Ramos (cell line): ENCODE measurements around the gene CNTF.

ENCODE experiments used
- in situ Hi-C: fragments of 300-500 bp; cut with MboI; formaldehyde crosslinking; loops from one replicate; pipeline ENCODE4 v1.14.3; 2022; ENCODE audit warnings: low sequenced_read_pairs; ENCODE audit not compliant: unreplicated experiment

CNTF gene

DNA sequence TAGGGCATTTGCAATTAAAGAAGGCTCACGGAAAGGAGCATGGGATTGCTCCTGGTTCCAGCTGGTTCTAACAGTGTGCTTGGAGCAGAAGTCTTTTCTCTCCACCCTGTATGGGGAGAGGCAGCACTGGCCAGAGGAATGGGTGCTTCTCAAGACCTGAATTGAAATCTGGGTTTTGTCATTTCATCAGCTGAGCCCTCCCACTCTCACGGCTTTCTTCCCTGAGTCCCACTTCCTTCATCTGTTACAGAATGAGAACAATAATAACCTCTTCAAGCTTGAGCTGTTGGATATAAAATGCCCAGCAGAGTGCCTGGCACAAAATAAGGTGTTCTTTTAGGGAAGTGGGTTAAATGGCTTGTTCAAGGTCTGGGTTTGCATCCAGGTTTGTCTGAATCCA lies 17.2 kb downstream of the CNTF start:
- in situ Hi-C loops: loop anchor here (10.0 kb wide), 1 partner anchor 55 kb away; no protein-coding TSS in a partner anchor

DNA sequence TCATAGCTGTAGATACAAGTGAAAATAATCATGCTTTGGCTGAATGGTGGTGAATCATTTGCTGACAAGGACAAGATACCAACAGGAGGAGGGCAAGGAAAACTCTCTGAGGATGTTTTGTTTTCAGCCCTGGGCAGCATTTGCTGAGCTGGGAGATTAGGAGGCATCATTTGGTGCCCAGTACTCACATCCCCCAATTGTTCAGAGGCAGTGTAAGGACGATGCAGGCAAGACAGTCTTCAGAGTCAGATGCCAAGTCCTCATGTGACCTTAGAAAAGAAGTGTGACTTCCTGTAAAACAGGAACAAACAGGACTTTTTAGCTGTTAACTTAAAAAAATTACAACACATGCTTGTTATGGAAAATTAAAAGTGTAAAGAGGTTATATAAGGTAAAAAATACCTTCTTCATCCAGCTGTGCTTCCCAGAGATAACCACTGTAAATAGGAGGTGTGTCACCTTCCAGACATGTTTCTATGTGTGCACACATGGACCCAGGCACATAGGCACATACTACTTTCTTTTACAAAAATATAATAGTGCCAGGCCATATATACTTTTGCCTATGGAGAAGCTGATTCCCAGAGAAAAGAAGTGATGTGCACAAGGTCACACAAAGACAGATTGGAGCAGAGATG lies 18.0 kb downstream of the CNTF start:
- in situ Hi-C loops: no loop called here

DNA sequence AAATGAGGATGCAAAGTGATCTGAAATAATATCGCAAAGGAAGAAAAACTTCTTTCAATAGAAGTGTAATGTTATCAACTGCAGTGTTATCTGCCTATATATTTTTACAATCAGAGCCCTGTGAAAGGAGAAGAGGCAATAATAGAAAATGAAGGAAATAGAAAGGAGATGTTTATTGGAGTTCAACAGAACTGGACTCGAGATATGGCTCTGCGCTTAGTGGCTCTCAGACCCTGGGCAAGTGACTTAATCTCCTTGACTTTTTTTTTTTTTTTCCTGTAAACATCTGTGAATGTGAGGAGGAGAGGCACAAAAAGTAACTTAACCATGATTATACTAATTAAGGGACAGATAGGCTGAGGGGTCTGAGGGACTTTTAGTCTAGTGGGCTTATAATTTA lies 18.9 kb downstream of the CNTF start:
- in situ Hi-C loops: no loop called here

DNA sequence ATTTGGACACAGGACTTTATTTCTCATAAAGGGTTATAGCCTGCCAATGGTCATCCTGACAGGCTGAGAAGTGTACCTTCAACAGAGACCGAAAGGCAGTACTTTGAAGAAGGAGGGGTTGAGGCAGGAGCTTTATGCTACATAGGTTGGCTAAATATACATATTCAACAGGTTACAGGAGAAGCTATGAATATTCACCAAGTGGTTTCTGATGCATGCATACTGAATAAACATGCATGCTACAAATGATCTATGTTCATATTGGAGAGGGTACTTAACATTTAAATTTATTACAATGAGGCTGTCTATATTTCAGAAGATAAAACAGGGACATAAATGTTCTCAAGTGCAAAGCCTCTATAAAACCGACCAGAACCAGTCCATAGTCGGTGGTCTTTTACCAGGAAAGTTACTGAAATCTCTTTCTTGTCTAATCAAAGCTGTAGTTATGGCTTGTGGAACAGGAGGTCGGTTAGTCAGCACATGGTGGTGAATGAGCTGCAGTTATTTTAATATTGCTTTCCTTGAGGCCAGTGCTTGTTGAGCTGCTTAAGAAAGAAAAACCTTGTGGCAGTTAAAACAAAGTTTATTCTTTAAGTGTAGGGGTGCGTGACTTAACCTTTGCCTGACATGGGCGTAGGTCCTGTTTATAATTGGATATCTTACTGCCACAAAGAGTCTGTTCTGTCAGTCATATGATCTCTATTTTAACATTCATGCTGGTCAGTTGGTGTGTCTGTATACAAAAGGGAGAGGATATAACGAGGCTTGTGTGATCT lies 19.5 kb downstream of the CNTF start:
- in situ Hi-C loops: no loop called here

DNA sequence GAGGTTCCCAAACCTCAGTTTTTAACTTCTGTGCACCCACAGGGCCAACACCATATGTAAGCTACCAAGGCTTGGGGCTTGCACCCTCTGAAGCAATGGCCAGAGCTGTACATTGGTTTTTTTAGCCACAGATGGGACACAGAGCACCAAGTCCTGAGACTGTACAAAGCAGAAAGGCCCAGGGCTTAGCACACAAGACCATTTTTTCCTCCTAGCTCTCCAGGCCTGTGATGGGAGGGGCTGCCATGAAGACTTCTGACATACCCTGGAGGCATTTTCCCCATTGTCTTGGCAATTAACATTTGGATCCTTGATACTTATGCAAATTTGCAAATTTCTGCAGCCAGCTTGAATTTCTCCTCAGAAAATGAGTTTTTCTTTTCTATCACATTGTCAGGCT lies 23.4 kb downstream of the CNTF start:
- in situ Hi-C loops: no loop called here

DNA sequence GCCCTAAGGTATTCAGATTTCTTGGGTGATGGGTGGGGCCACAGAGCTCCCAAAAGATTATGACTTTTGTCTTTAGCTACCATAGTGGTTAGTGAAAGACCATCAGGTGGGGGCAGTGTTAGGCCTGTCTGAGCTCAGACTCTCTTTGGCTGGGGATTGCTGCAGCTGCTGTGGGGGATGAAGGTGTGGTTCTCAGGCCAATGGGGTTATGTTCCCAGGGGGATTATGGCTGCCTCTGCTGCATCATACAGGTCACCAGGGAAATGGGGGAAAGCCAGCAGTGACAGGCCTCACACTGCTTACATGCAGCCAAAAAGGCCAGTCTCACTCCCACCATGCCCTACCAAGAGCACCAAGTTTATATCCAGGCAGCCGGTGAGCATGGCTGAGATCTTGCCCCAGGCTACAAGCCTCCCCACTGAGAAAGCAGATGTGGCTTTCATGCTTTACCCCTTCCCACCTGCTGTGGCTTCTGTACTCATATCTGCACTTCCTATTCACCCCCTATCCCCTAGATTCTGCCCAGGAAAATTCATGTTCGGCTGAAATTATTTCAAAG lies 24.8 kb downstream of the CNTF start:
- in situ Hi-C loops: no loop called here

GRCh38 chr11:58647866-58648265 lies 25.4 kb downstream of the CNTF start:
- in situ Hi-C loops: no loop called here

- in situ Hi-C loops: loop anchor here (10.0 kb wide), 1 partner anchor 505 kb away; no protein-coding TSS in a partner anchor
Observed at GRCh38 chr11:58649623-58650022, 27.2 kb downstream of the CNTF start.

GRCh38 chr11:58650496-58650895 lies 28.0 kb downstream of the CNTF start:
- in situ Hi-C loops: loop anchor here (10.0 kb wide), 1 partner anchor 504 kb away; no protein-coding TSS in a partner anchor

DNA sequence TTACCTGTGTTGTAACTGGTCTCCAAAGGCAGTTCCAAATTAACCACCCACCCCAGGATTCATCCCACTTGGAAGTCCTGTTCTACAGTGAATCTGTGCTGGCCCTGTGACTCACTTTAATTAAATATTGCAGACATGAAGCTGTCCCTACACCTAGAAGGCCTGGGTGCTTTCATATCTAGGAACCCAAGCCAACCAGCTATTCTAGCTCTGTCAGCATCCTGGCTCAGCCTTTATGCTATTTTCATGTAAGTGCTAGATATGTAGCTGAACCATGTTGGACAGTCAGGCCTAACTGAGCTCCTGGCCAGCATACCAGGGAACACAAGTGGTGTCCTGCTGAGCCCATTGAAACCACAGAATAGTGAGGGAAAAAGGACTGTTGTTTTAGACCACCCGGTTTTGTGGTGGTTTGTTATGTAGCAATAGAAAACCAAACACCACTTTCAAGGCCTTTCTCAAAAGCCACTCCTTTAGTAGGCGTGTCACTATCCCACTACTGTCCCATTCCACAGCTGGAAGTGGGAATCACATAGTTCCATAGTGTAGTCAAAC lies 30.3 kb downstream of the CNTF start:
- in situ Hi-C loops: loop anchor here (10.0 kb wide), 1 partner anchor 502 kb away; no protein-coding TSS in a partner anchor

DNA sequence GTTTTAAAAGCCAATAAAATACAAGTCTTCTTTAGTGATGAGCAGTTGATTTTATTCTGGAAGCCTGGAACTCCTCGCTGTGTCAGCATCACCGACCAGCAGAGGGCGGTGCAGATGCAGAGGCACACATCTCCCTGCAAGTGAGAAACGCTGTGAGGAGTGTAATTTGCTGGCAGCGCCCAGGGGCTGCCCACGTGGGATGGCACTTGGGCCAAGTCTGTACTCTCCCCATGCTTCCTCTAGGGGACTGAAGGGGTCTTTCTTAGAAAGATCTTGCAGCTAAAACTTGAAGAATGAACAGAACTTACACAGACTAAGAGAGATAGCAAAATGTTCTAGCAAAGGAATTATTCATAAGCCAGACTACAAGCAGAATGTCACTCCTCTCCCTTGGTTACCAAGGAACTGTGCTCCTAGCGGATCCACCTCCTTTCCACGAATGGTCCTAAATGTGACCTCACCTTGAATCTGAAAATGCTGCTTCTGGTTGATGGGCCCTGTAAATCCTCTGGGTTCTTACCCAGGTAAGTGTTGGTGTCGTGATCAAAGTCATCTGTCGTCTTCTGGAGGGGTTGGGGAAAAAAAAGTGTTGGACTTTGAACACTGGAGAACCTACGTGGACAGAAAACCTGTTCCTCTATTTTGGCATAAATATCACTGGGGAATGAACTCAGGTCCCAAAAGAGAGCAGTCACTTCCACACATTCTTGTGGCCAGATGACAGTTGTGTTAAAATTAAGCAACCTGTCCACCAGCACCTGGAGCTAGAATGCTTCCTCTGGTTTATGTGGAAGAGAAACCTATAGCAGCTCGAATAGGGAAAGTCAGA lies 31.8 kb downstream of the CNTF start:
- in situ Hi-C loops: loop anchor here (10.0 kb wide), 1 partner anchor 501 kb away; no protein-coding TSS in a partner anchor

DNA sequence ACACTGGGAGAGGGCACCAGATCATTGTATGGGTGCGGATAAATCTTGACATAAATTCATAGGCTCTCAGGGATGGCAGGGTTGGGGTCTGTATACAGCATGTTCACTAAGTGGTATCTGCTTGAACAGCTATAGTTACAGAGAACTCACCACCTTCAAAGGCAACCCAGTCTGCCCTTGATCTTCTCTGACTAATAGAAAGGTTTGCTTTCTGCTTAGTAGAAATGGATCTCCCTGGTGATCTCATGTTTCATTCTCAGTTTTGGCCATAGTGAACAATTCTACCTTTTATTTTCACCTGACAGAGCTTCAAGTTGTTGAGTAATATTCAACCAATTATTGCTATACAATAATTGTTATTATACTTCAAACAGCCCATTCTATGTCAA lies 32.4 kb downstream of the CNTF start:
- in situ Hi-C loops: loop anchor here (10.0 kb wide), 1 partner anchor 500 kb away; no protein-coding TSS in a partner anchor

DNA sequence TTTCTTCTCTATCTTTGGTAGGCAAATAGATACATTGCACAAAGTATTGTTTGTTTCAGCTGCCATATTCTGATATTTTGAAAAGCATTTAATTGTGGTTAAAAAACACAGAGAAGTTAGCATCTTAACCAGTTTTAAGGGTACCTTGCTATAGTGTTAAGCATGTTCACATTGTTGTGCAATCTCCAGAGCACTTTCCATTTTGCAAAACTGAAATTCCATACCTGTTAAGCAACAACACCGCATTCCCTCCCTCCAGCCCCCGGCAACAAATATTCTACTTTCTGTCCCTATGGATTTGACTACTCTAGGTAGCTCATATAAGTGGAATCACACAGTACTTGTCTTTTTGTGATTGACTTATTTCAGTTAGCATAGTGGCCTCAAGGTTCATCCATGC lies 33.9 kb downstream of the CNTF start:
- in situ Hi-C loops: loop anchor here (10.0 kb wide), 1 partner anchor 498 kb away; no protein-coding TSS in a partner anchor

GRCh38 chr11:58658623-58659022 lies 36.2 kb downstream of the CNTF start:
- in situ Hi-C loops: loop anchor here (10.0 kb wide), 1 partner anchor 496 kb away; no protein-coding TSS in a partner anchor

DNA sequence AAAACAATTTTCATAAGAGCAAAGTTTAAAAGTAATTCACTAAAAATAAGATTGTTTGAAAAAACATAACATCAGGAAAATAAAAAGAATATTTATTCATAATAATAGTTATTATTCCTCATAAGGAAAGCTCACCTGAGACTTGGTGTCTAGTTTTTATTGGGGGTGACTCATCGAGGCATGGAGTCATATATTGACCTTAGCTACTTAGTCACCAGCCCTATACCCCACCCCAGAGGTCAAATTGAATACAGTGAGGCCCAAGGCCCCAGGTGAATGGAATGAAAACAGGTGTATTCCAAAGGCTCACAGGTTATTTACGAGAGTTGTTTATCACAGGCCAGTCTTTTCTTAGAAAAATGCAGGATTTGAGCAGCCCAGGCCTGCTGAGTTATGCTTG lies 36.9 kb downstream of the CNTF start:
- in situ Hi-C loops: loop anchor here (10.0 kb wide), 1 partner anchor 495 kb away; no protein-coding TSS in a partner anchor

DNA sequence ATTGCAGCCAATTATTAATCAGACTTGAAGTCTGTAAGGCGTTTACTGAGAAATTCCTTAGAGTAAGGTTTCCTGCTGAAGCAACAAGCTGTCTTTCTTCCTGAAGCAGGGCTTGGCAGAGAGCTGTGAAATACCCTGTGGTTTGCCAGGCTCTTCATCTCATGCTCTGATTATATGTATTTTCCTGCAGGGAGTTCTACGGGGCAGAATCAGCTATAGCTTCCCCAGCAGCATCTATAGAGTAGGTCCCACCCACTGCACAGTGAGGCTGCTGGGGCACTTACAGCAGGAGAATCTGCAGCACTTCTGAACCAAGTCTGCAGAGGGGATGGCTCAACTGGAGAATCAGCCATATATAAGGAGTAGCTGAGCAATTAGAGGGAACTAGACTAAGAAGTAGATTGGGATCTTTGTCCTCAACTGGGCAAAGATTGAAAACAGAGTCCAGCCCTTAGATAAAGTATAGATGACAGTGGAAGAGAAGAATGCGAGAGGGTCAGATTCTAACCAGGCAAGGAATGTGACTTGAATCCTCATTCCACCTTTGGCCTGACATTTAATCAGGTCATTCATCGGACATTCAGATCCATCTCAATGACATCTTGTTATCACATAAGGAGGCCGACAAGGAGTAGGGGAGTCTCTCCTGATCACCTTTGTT lies 37.6 kb downstream of the CNTF start:
- in situ Hi-C loops: loop anchor here (10.0 kb wide), 1 partner anchor 495 kb away; no protein-coding TSS in a partner anchor

DNA sequence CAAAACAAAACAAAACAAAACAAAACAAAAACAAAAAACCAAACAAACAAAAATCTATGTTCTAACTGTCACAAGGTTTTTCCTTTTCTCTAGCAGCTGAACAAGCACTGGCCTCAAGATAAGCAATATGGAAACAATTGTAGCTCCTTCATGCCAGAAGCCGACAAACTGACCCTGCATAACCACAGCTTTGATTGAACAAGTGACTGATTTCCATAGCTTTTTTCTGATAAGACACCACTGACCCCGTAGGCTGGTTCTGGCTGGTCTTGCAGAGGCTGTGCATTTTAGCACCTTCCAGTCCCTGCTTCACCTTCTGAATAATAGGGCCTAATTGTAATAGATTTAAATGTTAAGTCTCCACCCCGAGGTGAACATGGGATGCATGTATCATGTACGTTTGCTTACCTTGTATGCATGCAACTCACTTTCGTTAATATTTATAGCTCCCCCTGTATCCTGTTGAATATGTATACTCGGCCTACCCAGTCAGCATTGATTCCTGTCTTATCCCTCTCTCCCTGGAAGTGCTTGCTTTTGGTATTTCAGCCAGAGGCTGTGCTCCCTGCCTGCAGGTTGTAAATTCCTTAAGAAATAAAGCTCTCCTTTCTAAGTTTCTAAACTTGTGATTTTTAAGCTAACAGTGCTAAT lies 49.6 kb downstream of the CNTF start:
- in situ Hi-C loops: no loop called here

GRCh38 chr11:58674609-58675008 lies 52.1 kb downstream of the CNTF start:
- in situ Hi-C loops: no loop called here
